Ishikawa (cell line): ENCODE results near the gene AASDHPPT.

ENCODE experiments used
- CEBPB ChIP-seq: IDR thresholded peaks from 2 replicates; pipeline ENCODE4 v1.6.1; 2012
- CREB1 ChIP-seq: IDR thresholded peaks from 2 replicates; pipeline ENCODE4 v1.6.1; 2012; ENCODE audit warnings: low read depth
- EGR1 ChIP-seq: IDR thresholded peaks from 2 replicates; pipeline ENCODE4 v1.6.1; 2012
- EP300 ChIP-seq: IDR thresholded peaks from 2 replicates; pipeline ENCODE4 v1.6.1; 2012; ENCODE audit warnings: borderline replicate concordance
- FOXM1 ChIP-seq: IDR thresholded peaks from 2 replicates; pipeline ENCODE4 v1.6.1; 2012; ENCODE audit warnings: low read depth, borderline replicate concordance
- MAX ChIP-seq: IDR thresholded peaks from 2 replicates; pipeline ENCODE4 v1.6.1; 2012
- NFIC ChIP-seq: IDR thresholded peaks from 2 replicates; pipeline ENCODE4 v1.6.1; 2012
- RAD21 ChIP-seq: IDR thresholded peaks from 2 replicates; pipeline ENCODE4 v1.6.1; 2012; ENCODE audit warnings: low read depth
- REST ChIP-seq: IDR thresholded peaks from 2 replicates; pipeline ENCODE4 v1.6.1; 2012; ENCODE audit warnings: low read depth, mild to moderate bottlenecking
- TAF1 ChIP-seq: IDR thresholded peaks from 2 replicates; pipeline ENCODE4 v1.6.1; 2012; ENCODE audit warnings: low read depth, mild to moderate bottlenecking
- TCF12 ChIP-seq: IDR thresholded peaks from 2 replicates; pipeline ENCODE4 v1.6.1; 2012; ENCODE audit warnings: low read depth
- TEAD4 ChIP-seq: IDR thresholded peaks from 2 replicates; pipeline ENCODE4 v1.6.1; 2012
- USF1 ChIP-seq: IDR thresholded peaks from 2 replicates; pipeline ENCODE4 v1.6.1; 2012
- YY1 ChIP-seq: IDR thresholded peaks from 2 replicates; pipeline ENCODE4 v1.6.1; 2012; ENCODE audit warnings: low read depth
- ZBTB7A ChIP-seq: IDR thresholded peaks from 2 replicates; pipeline ENCODE4 v1.6.1; 2012; ENCODE audit warnings: low read depth

AASDHPPT gene

GRCh38 chr11:106077609-106078455 lies at the start of gene AASDHPPT:
TSS of gene AASDHPPT (plus strand) at chr11:106077662. CDS start at chr11:106077711, 49 bp downstream.
- TF ChIP-seq TCF12 (peak; percentile 34; the same call in 1 of the 2 replicates), TAF1 (peak; percentile 78), CEBPB (no peak), REST (no peak), USF1 (peak; percentile 54; the same call in 1 of the 2 replicates), EGR1 (no peak), MAX (peak; percentile 90), YY1 (peak; percentile 72)

- TF ChIP-seq MAX (no peak), TAF1 (no peak), USF1 (no peak), RAD21 (no peak), FOXM1 (no peak), CREB1 (no peak), YY1 (no peak), CEBPB (no peak), ZBTB7A (no peak), NFIC (no peak), TCF12 (no peak), EP300 (no peak), REST (no peak)
Observed at GRCh38 chr11:106030609-106031008, 46.9 kb upstream of the AASDHPPT start.

- TF ChIP-seq ZBTB7A (no peak), CEBPB (no peak), TEAD4 (no peak), TAF1 (no peak), CREB1 (no peak), TCF12 (no peak), EGR1 (no peak), NFIC (no peak), FOXM1 (no peak), EP300 (no peak), USF1 (no peak), MAX (no peak), REST (no peak), YY1 (no peak), RAD21 (no peak)
Observed at GRCh38 chr11:106031202-106031810, 46.2 kb upstream of the AASDHPPT start.
